Measurements from ENCODE around the gene SH3GLB2.

Gene SH3GLB2

GRCh38 chr9:129028192-129028966, at the start of gene SH3GLB2:
Gene SH3GLB2 (minus strand): TSS chr9:129028331. CDS start chr9:129028154, 177 bp downstream.
- DNase-seq = peak; percentile 92

GRCh38 chr9:129077236-129077635, 49.1 kb upstream of the SH3GLB2 start:
- DNase-seq = no peak

GRCh38 chr9:129076640-129077037, 48.5 kb upstream of the SH3GLB2 start:
- DNase-seq = no peak

GRCh38 chr9:129075996-129076639, 48.0 kb upstream of the SH3GLB2 start:
- no peak for DNase-seq

GRCh38 chr9:129074106-129074505, 46.0 kb upstream of the SH3GLB2 start:
- DNase-seq = no peak

- no peak for DNase-seq
These were observed 45.3 kb upstream of the SH3GLB2 start for GRCh38 chr9:129073404-129073803.

- no peak for DNase-seq
These were observed 44.0 kb upstream of the SH3GLB2 start for GRCh38 chr9:129072171-129072570.

- DNase-seq = no peak
These were observed 43.5 kb upstream of the SH3GLB2 start for GRCh38 chr9:129071526-129072126.

- no peak for DNase-seq
These were observed 42.8 kb upstream of the SH3GLB2 start for GRCh38 chr9:129070696-129071525.

- DNase-seq = no peak
These were observed 41.9 kb upstream of the SH3GLB2 start for GRCh38 chr9:129069862-129070641.

GRCh38 chr9:129068990-129069861, 41.1 kb upstream of the SH3GLB2 start:
- no peak for DNase-seq

- DNase-seq = no peak
These were observed 40.0 kb upstream of the SH3GLB2 start for GRCh38 chr9:129068110-129068509.

GRCh38 chr9:129064499-129064908, 36.4 kb upstream of the SH3GLB2 start:
- no peak for DNase-seq

- DNase-seq = no peak
These were observed 34.9 kb upstream of the SH3GLB2 start for GRCh38 chr9:129063061-129063460.

- no peak for DNase-seq
These were observed 32.9 kb upstream of the SH3GLB2 start for GRCh38 chr9:129060991-129061390.

- no peak for DNase-seq
These were observed 32.0 kb upstream of the SH3GLB2 start for GRCh38 chr9:129059796-129060785.

GRCh38 chr9:129058965-129059795, 31.0 kb upstream of the SH3GLB2 start:
- no peak for DNase-seq

GRCh38 chr9:129054163-129054851, 26.2 kb upstream of the SH3GLB2 start:
- no peak for DNase-seq

Measured in NCI-H774 (cell line).